GM23248 (cell line): Measurements from ENCODE around the gene SIPA1L3.

ENCODE experiments used
- EZH2 ChIP-seq: fragments of 200-600 bp; sonication (generic); IDR thresholded peaks from 2 replicates; pipeline ENCODE4 v1.6.1; 2018; ENCODE audit warnings: antibody characterized with exemption, mild to moderate bottlenecking; ENCODE audit not compliant: insufficient read depth, poor library complexity, severe bottlenecking
- EZH2phosphoT487 ChIP-seq: fragments of 200-600 bp; sonication (generic); IDR thresholded peaks from 2 replicates; pipeline ENCODE4 v1.6.1; 2018; ENCODE audit warnings: antibody characterized with exemption, moderate library complexity, mild to moderate bottlenecking, low read depth; ENCODE audit not compliant: insufficient read depth

GRCh38 chr19:38149661-38150061, 242.7 kb downstream of the SIPA1L3 start:
- TF ChIP-seq EZH2 (no peak), EZH2phosphoT487 (no peak)
